ENCODE data around the gene CPLANE1.
"Not testable (repeated sequence)": the region's sequence is repeated elsewhere in the genome, so short reads cannot be mapped to it uniquely, and the experiment has no call there.

The CPLANE1 gene

GRCh38 chr5:37112383-37112991 is 136.7 kb downstream of the CPLANE1 start:
- no peak for DNase-seq

GRCh38 chr5:37111426-37112382 is 137.5 kb downstream of the CPLANE1 start:
- no peak for DNase-seq

- no peak for DNase-seq
These were observed 139.0 kb downstream of the CPLANE1 start for GRCh38 chr5:37110135-37110534.

GRCh38 chr5:37109338-37109737 is 139.8 kb downstream of the CPLANE1 start:
- no peak for DNase-seq

- DNase-seq: no peak
These were observed 145.9 kb downstream of the CPLANE1 start for GRCh38 chr5:37103302-37103701.

GRCh38 chr5:37099267-37099666 is 149.9 kb downstream of the CPLANE1 start:
- DNase-seq: not testable (repeated sequence)

GRCh38 chr5:37093795-37094194 is 155.4 kb downstream of the CPLANE1 start:
- DNase-seq: not testable (repeated sequence)

GRCh38 chr5:37090781-37091180 is 158.4 kb downstream of the CPLANE1 start:
- no peak for DNase-seq

- no peak for DNase-seq
These were observed 159.0 kb downstream of the CPLANE1 start for GRCh38 chr5:37090123-37090726.

GRCh38 chr5:37088009-37088408 is 161.2 kb downstream of the CPLANE1 start:
- DNase-seq: no peak

GRCh38 chr5:37086466-37087173 is 162.6 kb downstream of the CPLANE1 start:
- peak in 1 of 2 experiments; percentile 71 for DNase-seq

- not testable (repeated sequence) for DNase-seq
These were observed 163.2 kb downstream of the CPLANE1 start for GRCh38 chr5:37086026-37086425.

- DNase-seq: not testable (repeated sequence)
These were observed 166.2 kb downstream of the CPLANE1 start for GRCh38 chr5:37082977-37083376.

GRCh38 chr5:37080697-37081096 is 168.5 kb downstream of the CPLANE1 start:
- no peak for DNase-seq

GRCh38 chr5:37077146-37077545 is 172.0 kb downstream of the CPLANE1 start:
- no peak for DNase-seq

GRCh38 chr5:37075399-37075950 is 173.7 kb downstream of the CPLANE1 start:
- no peak for DNase-seq

GRCh38 chr5:37071901-37072581 is 177.1 kb downstream of the CPLANE1 start:
- no peak for DNase-seq

GRCh38 chr5:37071487-37071886 is 177.7 kb downstream of the CPLANE1 start:
- no peak for DNase-seq

- DNase-seq: no peak
These were observed 184.7 kb downstream of the CPLANE1 start for GRCh38 chr5:37064442-37064841.

GRCh38 chr5:37063739-37064138 is 185.4 kb downstream of the CPLANE1 start:
- DNase-seq: no peak

GRCh38 chr5:37060030-37060429 is 189.1 kb downstream of the CPLANE1 start:
- no peak for DNase-seq

- DNase-seq: no peak
These were observed 192.4 kb downstream of the CPLANE1 start for GRCh38 chr5:37056762-37057161.

Measured in NCI-H1930 (cell line).